ENCODE data around the gene RFX1.

GRCh38 chr19:13955662-13956364, 50.3 kb downstream of the RFX1 start:
- TF ChIP-seq RARB (CRISPR knock-in tag; IDR thresholded peaks at IDR 0.05) = no peak
- TF ChIP-seq CREB5 (CRISPR knock-in tag; IDR thresholded peaks at IDR 0.05; ENCODE audit: low read depth) = no peak
- no peak for TF ChIP-seq PATZ1 (CRISPR knock-in tag; IDR thresholded peaks at IDR 0.05; ENCODE audit: borderline replicate concordance)
- no peak for TF ChIP-seq ESRRG (CRISPR knock-in tag; IDR thresholded peaks at IDR 0.05)
- TF ChIP-seq ZNF8 (CRISPR knock-in tag; IDR thresholded peaks at IDR 0.05) = no peak
- no peak for TF ChIP-seq ZC3H10 (CRISPR knock-in tag; IDR thresholded peaks at IDR 0.05)
- no peak for TF ChIP-seq ZFP3 (CRISPR knock-in tag; IDR thresholded peaks at IDR 0.05)
- no peak for TF ChIP-seq POU6F1 (CRISPR knock-in tag; IDR thresholded peaks at IDR 0.05; ENCODE audit: borderline replicate concordance, low read depth)
- no peak for TF ChIP-seq TSHZ2 (CRISPR knock-in tag; IDR thresholded peaks at IDR 0.05)

All from SK-N-SH treated with all-trans-retinoic acid at 6 μM for 48 hours (cell line).